IPS DF 4.7 (cell line): ENCODE measurements around the gene DKK2.

Source experiments
- DNase-seq: peaks from one replicate; pipeline ENCODE4 v3.0.0-alpha.2; 2013; ENCODE audit warnings: low spot score; ENCODE audit errors: extremely low read depth

The DKK2 gene, protein sequence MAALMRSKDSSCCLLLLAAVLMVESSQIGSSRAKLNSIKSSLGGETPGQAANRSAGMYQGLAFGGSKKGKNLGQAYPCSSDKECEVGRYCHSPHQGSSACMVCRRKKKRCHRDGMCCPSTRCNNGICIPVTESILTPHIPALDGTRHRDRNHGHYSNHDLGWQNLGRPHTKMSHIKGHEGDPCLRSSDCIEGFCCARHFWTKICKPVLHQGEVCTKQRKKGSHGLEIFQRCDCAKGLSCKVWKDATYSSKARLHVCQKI

DNA sequence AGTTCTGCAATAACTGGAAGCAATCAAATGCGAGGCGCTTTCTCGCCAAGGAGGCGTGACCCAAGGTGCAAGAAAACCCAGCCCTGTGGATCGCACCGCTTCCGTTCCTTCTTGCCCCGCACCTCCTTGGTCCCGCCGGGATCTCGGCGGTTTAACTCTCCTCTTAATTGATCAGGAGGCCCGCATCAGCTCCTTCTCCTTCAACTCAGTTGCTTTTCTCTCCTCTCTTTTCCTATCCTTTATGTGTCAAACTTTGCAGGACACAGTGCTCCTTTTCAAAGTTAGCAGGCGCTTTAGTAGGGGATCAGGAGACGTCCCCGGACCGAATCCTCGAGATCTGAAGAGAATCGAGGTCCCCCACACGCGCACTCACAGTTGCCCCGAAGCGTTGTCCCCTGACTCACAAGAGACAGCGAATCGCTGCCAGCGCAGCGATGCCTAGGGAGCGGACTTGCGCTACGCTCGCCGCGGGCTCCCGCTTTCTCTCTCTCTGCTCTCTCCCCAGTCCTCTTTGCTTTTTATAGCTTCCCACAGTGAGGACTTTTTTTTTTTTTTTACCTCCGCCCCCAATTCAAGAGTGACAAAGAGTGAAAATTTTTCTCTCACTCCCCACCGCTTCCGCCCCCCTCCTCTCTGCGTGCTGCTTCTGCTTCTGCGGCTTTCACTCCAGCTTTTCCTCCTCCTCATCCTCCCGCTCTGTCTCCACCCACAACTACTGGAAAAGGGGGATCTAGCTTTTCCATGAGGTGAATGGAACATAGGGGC is at the start of gene DKK2:
TSS of gene DKK2 (minus strand) at position 495 of the 765 bp plus-strand sequence. CDS start 722 bp downstream, outside the sequence.
- DNase-seq: no peak

DNA sequence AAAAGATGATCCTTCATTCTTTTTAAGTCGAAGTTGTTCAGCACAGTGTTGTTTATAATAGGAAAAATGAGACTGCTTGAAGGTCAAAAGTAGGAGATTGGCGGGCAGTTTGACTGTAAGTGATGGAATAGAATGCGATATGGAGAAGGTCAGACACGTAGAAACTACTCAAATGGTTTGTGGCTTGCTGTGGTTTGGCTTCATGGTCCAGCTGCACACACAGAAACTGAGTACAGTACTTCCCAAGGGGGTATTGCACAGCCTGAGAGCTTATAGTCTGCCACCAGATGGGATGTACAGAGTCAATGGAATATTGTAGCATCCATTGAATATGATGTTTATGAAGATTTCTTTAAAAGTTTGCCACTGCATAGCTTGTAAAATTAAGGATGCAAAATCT is 41.1 kb upstream of the DKK2 start:
- DNase-seq: no peak

DNA sequence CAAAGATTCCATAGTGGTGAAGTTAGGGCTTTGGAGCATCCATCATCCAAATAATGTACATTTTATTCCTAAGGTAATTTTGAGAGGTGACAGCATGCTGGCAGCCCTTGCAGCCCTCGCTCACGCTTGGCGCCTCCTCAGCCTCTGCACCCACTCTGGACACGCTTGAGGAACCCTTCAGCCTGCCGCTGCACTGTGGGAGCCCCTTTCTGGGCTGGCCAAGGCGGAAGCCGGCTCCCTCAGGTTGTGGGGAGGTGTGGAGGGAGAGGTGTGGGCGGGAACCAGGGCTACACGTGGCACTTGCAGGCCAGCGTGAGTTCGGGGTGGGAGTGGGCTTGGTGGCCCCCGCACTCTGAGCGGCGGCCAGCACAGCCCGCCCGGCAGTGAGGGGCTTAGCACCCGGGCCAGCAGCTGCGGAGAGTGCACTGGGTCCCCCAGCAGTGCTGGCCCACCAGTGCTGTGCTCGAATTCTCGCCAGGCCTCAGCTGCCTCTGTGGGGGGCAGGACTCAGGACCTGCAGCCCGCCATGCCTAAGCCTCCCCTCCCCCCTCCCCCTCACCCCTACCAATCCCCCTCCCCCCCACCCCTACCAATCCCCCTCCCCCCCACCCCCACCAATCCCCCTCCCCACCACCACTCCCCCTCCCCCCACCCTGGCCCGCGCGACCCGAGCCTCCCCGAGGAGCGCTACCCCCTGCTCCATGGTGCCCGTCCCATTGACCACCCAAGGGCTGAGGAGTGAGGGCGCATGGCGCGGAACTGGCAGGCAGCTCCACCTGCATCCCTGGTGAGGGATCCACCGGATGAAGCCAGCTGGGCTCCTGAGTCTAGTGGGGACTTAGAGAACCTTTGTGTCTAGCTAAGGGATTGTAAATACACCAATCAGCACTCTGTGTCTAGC is 37.0 kb upstream of the DKK2 start:
- DNase-seq: no peak

DNA sequence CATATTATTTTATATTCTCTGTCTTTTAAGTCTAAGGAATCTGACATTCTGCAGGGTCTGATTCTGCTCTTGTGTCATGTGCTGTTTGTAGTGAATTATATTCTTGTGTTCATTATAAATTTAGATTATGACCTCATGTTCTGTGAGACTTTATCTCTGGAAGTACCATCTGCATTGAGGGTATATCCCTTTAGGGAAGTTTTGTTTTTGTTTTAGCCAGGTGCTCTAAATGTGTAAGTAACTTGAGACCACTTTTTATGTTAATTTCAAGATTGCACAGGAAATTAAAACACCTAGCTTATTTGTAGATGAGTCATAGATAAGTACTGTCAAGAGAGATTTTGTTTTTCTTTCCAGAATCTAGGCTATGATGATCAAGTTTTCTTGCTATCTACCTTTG is 35.0 kb upstream of the DKK2 start:
- no peak for DNase-seq

DNA sequence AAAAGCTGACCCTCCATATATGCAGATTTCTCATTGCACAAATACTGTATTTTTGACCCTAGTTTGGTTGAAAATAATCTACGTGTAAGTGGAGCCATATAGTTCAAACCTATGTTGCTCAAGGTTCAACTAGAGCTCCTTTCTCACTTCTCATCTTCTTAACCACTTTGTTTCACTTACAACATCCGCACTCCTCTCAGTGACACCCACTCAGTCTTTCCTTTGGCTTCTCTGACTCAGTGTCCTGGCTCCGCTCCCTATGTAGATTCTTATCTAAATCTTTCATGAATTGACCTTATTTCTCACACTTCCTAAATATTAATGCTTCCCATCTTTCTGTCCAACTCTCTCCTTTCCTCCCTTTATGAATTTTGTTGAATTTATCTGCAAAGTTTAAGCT is 32.9 kb upstream of the DKK2 start:
- DNase-seq: no peak

DNA sequence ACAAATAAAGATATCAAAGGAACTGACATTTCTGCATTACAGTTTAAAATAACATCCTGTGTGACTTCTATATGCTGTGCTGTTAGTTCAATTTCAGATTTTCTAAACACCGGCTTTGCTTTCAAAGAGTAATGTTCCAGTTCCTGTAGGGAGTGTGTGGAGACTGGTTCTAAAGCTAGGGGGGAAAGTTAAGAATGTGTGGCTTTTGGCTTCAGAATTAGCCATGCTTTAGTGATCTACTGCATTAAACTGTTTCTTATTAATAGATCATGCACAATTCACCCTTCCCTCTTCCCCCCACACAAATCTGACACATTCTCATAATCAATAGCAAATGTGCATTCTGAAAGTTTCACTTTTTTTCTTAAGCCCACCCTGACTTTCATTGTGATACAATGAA is 32.0 kb upstream of the DKK2 start:
- DNase-seq: no peak

DNA sequence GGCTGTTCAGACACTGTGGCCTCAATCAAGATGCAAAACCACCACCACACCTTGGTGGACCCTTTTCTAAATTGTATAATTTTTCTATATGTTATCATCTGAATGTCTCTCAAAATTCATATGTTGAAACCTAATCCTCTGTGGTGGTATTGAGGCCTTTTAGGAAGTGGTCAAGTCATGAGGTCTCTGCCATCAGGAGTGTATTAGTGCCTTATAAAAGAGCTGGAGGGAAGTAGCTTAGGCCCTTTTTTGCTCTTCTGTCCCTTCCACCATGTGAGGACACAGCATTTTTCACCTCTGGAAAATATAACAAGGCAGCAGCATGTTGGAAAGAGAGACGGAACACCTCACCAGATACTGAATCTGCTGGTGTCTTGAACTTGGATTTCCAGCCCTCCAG is 30.5 kb upstream of the DKK2 start:
- no peak for DNase-seq

DNA sequence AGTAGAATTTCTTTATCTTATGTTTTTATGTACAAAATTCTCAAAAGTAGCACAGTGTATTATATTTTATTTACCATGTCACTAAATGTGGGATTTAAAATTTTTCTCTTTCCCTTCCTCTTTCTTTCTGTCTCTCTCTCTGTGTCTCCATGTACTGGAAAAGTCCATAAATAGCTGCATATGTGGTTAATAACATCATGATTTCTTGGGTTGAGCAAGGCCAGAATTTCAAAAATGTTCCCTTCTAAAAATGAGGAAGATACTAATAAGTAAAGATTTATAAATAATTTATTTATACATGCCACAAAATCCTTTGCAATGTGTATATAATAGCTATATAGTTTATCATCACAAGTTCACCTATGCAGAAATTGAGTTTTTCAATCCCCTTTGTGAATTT is 29.1 kb upstream of the DKK2 start:
- no peak for DNase-seq

DNA sequence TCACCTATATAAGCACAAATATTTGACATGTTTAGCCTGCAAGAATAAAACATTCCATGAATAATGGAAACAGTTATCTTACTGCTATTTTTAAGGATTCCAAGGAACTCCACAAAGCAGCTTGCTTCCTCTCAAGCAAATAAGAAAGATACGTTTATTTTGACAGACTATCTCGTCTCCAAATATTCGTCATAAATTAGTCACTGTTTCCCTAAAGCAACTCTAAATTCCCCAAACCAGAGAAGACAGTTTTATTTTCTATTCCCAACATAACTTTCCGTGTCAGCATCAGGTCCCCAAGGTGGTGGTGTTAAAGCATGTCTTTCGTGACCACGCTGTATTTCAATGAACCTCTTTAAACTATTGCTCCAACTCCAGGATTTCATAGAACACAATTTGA is 24.3 kb upstream of the DKK2 start:
- DNase-seq: no peak

DNA sequence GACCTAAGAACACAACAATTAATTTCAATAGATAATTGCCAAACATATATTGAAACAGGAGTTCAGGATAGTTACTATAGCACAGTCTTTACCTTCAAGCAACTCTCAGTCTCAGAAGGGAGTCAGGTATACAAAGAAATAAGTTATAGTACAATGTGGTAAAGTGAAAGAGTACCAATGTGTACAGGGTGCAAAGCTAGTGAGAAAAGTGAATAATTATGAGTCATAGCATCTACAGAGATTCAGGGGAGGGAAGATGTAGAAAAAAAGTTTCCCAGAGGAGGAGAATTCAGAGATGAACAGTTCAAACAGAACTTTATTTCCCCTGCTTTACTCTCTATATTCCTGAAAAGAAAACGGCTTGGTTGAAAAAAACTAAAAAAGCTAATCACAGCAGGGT is 22.7 kb upstream of the DKK2 start:
- DNase-seq: no peak

DNA sequence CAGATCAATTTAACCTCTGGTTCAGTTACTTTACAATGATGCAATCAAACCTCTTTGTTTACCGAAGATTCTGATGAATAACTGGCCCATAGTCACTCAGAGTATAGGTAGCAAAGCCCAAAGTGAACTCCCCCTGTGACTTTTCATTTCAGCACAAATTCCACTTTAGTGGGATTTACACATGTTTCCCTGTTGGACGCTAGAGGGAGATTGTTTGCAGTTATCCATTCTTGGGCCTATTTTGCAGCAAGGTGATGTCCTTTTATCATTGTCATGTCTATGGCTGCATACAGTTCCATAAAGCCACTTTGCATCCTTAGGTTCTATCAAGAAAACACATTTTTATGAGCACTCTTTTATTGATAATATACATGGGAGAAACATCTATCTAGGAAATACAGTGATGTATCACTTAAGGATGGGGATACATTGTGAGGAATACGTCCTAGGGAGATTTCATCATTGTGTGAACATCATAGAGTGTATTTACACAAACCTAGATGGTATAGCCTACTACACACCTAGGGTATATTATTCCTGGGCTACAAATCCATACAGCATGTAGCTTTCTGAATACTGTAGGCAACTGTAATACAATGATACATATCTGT is 14.5 kb upstream of the DKK2 start:
- DNase-seq: no peak

DNA sequence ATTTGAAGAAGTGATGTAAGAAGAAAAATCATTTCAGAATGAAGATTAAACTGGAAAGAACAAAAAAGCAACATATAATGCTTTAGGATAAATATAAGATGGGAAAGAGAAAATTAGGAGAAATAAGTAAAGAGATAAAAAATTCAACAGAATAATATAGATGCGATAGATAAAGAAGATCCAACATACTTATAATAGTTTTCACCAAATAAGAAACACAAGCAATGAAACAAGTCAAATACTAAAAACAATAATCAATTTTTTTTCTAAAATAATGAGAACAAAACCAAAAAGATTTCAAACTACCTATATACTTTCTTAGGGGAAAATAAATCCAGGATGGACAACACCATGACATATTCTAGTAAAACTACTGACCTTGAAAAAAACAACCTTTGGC is 10.1 kb upstream of the DKK2 start:
- no peak for DNase-seq

DNA sequence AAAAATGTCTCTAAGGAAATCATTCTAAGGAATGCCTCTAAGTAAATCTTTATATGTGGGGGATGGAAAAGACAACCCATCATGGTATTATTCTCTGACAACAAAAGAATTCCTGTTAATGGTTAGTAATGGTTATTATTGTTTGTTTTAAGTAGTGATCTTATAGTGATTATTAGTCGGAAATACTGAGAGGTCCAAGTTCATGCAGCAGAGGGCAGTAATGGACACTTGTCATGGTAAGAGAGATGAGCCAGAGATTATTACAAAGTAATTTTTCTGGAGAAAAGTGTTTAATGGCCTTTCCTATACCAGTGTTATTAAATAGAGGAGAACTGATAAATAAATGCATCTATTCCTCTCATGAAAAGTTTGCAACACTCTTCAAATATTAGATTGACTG is 8.1 kb upstream of the DKK2 start:
- DNase-seq: no peak

DNA sequence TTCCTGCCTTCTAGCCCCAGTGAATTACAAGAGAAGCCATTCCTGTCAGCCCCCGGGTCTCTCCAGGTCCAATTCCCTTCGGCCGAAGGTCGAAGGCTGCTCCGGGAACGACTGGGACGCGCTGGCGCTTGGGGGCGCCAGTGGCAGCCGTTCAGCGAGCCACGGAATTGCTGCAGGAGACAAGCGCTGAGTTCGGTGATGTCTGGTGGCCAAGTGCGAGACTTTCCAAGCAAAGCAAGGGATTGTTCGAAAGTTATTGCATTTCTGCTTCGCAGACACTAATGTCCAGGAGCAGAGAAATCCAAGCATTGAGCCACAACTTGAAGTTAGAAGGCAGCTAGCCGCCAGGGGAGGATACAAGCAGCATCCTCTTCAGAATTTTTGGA is 1.1 kb upstream of the DKK2 start:
- no peak for DNase-seq

DNA sequence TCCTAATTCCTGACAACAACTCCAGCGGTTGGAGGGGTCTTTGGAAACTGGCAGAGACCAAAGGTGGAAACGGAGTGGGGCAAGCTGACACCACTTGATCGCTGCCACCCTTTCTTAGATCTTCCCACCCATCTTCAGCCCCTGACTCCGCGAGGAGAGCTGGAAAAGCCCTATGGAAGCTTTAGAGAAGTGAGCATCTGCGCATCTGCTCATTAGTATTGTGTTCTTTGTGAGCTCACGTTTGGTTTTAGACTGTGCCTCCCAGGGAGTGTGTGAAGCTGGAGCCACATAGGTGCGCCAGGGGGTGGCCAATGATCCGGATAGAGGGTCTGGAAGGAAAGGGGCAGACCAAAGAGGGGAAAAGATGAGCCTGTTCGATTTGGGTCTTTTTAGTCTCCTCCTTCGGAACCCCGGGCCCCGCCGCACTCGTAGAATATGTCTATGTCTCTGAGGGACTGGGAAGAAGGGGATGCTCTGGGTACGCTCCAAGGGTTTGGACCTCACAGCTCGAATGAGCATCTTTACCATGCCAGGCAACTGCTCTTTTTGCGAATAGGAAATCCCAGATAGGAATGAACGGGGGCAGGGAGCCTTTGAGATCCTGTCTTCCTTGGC is 578 bp upstream of the DKK2 start:
- no peak for DNase-seq

DNA sequence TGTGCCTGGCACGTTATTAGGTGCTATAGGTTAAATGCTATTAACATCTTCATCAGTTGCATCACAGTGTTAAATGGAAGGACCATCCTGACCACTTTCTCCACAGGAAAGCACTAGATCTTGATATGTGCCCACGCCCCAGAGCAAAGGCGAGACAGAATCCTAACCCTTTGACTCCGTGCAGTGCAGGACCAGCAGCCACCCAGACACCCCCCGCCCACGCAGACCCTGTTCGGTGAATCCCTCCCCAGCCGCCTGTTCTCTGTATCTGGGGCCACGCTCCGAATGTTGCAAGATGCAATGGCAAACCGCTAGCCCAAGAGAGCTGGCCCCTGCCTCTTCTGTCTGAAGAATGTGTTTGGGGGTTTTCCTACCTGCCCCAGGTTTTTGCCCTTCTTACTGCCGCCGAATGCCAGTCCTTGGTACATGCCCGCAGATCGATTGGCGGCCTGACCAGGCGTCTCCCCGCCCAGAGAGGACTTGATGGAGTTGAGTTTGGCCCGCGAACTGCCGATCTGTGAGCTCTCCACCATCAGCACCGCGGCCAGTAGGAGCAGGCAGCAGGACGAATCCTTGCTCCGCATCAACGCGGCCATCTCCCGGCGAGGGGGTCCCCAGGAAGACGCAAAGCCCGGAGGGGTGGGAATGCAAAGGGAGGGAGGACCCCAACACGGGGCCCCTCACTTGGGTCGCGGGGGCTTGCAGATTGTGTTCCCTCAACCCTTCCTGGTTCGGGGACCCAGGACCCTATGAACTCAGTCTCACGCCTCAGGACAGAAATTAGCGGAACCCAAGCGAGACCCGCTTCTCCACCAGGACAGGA is 906 bp downstream of the DKK2 start:
- DNase-seq: no peak

DNA sequence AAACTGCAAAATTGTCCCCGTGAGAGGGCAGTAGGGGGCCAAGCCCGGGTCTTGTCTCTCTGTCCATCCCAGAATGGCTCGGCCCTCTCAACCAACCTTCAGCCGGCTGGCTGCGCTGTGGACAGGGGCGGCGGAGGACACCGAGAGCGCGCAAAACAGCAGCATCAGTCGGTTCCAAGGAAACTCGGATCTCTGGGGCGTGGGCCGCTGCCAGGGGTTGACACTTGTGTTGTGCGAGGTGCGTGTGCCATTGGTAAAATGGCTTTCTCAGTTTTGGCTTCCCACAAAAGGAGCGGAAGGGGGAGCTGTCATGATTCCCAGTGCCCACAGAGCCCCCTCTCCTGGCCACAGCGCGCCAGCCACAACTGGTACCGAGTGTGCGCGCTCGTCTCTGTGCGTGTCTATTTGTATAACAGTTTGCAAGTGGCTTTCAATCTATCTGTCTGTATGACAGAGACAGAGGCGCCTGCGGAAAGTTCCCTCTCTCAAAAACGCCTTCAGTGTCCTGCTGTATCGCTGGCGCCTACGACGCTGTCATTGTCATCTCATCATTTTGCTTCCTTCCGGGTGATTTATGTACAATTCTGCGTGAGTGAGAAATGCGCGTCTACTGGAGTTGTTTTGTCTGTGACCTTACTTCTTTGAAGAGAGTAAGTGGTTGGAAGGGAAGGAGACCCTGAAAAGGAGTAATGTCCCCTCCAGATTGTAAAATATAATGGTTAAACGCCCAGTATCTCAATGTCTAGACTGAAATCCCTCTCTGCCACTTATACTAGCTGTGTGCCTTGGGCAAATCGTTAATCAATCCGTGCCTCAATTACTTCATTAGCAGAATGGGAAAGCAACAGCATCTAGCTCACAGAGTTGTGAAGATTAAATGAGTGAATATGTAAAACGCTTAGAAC is 1.8 kb downstream of the DKK2 start:
- DNase-seq: no peak

DNA sequence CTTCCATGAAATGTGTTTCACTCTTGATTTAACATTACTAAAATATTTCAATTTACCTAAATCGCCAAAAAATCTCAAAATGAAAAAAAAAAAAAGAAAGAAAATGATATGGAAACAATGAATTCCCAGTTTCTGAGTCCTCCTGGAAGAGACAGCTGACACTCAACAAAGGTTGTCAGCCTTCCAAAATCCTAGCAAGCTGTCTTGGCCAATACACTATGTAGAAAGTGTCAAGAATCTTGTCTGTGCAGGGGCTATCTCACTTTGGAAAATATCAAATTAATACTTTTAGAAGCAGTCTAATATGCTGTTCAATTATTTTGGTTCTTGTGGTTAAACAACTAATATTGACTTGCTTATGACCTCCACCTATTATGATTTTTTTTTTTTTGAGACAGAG is 8.7 kb downstream of the DKK2 start:
- no peak for DNase-seq

DNA sequence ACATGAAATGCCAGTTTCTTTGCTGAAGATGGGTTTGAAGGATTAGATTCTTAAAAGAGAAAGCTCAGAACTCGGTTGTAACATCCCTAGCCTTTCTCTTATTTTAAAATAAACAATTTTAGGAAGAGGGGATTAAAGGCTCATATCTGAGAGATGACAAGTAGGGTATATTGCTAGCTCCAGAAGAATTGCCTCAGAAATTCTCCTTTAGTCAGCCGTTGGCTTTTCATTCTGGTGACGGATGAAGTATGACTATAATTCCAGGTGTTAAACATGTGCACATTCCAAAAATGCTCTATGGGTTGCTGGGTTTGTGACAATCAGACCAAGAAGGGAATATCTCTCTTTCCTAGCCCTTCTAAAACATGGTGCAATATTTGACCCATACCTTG is 17.8 kb downstream of the DKK2 start:
- DNase-seq: no peak
